Cardiac fibroblast (primary cell): ENCODE results near the gene ELMO1.
A peak's percentile ranks its signal among the peaks of the same experiment; 100 is the strongest.

Source experiments
- DNase-seq, 2 donors: peaks; one replicate each; pipeline versions ENCODE4 v3.0.0 to v3.0.0-alpha.2; 2010; ENCODE audit warnings: low read depth in 2 of 2
- H3K4me3 ChIP-seq, 2 donors: replicated peaks in 1 of 2; 1 replicate in 1 of 2; 2 replicates in 1 of 2; pipeline ENCODE4 v1.5.1; 2011; ENCODE audit warnings: low read depth in 2 of 2, low read length in 2 of 2, mild to moderate bottlenecking in 2 of 2, moderate library complexity in 1 of 2
- TF ChIP-seq, protein P1 (sequence below): IDR thresholded peaks from one replicate; pipeline ENCODE4 v1.5.1; 2011; ENCODE audit warnings: low read depth, mild to moderate bottlenecking, low read length, inconsistent platforms

Gene ELMO1

DNA sequence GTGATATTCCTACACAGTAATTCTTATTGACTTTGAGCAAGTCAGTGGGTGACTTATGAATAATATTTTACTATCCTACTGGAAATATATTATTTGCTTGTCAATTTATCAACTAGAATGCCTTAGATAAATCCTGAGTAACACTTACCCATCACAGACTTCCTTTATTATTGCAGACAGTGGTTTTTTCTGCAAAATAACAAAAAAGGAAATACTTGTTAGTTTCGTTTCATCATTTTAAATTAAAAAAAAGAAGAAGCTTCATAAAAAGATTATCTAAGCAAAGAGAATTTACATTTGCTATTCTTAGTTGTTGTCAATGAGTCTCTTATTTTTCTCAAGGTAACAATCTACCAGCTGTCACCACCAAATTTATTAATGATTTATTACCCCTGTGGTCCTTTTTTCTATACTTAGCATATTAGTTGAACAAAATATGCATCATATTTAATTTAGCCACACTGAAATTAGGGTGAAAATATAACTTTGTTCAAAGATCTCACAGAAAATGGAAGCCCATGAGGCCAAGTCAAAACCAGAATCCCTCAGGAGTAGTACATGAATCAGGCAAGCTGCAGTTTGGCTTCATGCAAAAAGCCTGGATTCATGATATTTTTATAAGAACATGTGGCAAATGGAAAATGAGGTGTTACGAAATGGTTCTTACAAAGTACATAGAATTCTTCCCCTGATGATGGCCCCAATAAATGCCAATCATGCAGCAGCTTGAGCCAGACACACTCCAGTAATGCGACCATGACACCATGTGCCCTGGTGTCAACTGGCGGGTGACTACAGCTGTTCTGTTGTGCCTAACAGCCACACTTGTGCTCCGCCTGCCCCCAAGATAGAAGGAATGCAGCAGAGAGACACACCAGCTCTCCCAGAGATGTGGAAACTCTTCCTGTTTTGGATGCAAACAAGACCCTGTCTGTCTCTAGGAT is 132.6 kb downstream of the ELMO1 start:
- peak in 1 of 2 donors; percentile 16 for DNase-seq
- TF ChIP-seq, protein P1, sequence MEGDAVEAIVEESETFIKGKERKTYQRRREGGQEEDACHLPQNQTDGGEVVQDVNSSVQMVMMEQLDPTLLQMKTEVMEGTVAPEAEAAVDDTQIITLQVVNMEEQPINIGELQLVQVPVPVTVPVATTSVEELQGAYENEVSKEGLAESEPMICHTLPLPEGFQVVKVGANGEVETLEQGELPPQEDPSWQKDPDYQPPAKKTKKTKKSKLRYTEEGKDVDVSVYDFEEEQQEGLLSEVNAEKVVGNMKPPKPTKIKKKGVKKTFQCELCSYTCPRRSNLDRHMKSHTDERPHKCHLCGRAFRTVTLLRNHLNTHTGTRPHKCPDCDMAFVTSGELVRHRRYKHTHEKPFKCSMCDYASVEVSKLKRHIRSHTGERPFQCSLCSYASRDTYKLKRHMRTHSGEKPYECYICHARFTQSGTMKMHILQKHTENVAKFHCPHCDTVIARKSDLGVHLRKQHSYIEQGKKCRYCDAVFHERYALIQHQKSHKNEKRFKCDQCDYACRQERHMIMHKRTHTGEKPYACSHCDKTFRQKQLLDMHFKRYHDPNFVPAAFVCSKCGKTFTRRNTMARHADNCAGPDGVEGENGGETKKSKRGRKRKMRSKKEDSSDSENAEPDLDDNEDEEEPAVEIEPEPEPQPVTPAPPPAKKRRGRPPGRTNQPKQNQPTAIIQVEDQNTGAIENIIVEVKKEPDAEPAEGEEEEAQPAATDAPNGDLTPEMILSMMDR = no peak
- no peak overlapping the region for H3K4me3 ChIP-seq

DNA sequence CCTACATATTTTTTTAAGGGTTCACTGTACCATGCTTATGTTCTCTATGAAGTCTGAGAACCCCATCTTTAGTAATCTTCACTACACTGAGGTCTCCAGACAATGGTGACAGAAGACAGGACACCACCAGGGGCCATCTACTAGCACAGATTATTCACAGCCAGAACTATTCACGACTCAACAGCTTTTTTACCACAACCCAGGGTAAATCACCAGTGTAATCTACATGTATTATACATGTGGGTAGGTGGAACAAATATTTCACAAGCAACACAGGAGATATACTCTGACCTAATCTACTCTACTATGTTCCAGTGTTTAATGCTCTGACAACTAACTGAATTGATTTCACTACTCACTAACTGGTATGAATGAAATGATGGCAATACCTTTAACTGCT is 136.1 kb downstream of the ELMO1 start:
- no peak overlapping the region for H3K4me3 ChIP-seq
- TF ChIP-seq, protein P1 = no peak
- DNase-seq = no peak

GRCh38 chr7:37311355-37311754 is 137.3 kb downstream of the ELMO1 start:
- no peak overlapping the region for H3K4me3 ChIP-seq
- TF ChIP-seq, protein P1 = no peak
- DNase-seq = peak; percentile 15 to 42

DNA sequence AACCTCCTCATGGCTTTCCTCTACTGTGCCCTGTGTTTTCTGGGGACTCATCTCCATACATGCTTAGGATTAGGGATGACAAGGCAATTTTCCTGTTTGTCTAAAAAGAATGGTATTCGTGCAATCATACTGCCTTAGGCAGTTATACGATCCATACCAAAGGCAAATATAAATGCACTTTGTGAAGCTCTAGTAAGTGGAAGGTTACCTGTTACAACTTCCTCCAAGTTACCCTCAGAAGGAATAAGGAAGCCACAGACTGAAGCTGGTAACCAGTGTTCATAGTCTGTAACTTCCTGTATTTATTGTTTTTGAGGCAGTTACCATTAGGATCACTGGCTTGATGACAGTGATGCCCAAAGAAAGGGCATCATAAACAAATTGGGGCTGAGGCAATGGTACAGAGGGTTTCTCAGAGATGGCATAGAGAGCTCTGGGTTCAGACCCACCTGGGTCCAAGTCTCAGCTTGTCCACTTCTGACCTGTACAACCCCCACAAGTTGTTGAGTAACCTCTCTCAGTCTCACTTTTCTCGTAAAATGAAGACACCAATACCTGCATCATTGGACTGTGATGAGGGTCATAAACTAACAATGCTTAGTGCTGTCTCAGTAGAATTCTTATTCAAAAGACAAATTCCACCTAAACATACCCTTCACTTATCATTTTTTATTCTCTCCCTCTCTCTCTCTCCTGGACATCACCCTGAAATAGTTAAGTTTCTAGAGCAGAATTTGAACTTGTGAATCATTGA is 138.2 kb downstream of the ELMO1 start:
- H3K4me3 ChIP-seq = no peak overlapping the region
- DNase-seq = no peak

DNA sequence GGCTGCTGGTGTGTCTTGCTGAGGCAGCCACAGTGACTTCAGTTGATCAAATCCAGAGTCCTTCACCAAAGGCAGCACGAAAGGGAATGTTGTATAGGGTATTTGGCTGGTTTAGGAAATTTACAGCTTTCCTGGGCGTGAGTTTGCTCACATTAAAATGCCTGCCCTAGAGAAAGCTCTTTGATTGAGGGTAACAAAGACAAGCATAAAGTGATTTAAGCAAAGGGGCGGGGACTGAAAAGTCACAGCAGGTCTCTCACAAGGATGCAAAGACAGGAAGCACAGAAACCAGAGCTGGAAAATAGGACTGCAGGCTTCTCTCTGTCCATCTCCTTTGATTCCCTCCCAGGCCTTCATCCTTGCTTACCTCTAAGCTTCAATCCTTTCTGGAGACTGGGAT is 139.2 kb downstream of the ELMO1 start:
- no peak for DNase-seq
- H3K4me3 ChIP-seq = no peak overlapping the region
- TF ChIP-seq, protein P1 = no peak

More for the DNA sequence above, 138.2 kb downstream of the ELMO1 start:
- TF ChIP-seq, protein P1 = no peak

- H3K4me3 ChIP-seq = no peak overlapping the region
- TF ChIP-seq, protein P1 = no peak
- DNase-seq = no peak
Measured at GRCh38 chr7:37304921-37305320, 143.7 kb downstream of the ELMO1 start.
